HFF-Myc (cell line): Measurements from ENCODE around the gene CDH18.

Experiments used
- DNase-seq: peaks from one replicate; pipeline ENCODE4 v3.0.0-alpha.2; 2011; ENCODE audit warnings: low read depth; ENCODE audit errors: extremely low read depth
- H3K4me3 ChIP-seq: replicated peaks from 2 replicates; pipeline ENCODE4 v1.5.1; 2011; ENCODE audit warnings: low read depth, mild to moderate bottlenecking, control low read depth, low read length
- CTCF ChIP-seq: IDR thresholded peaks from 2 replicates; pipeline ENCODE4 v1.5.1; 2012; ENCODE audit warnings: mild to moderate bottlenecking, low read depth, low read length, control low read depth; ENCODE audit errors: missing control alignments

The CDH18 gene

GRCh38 chr5:19728571-19728970, 259.4 kb downstream of the CDH18 start:
- TF ChIP-seq CTCF: no peak
- no peak for DNase-seq
- H3K4me3 ChIP-seq: no peak overlapping the region

- no peak for DNase-seq
- TF ChIP-seq CTCF: no peak
- no peak overlapping the region for H3K4me3 ChIP-seq
These were observed 268.9 kb downstream of the CDH18 start for GRCh38 chr5:19719109-19719508.

- DNase-seq: no peak
- no peak for TF ChIP-seq CTCF
- H3K4me3 ChIP-seq: no peak overlapping the region
These were observed 274.3 kb downstream of the CDH18 start for GRCh38 chr5:19713740-19714139.

DNA sequence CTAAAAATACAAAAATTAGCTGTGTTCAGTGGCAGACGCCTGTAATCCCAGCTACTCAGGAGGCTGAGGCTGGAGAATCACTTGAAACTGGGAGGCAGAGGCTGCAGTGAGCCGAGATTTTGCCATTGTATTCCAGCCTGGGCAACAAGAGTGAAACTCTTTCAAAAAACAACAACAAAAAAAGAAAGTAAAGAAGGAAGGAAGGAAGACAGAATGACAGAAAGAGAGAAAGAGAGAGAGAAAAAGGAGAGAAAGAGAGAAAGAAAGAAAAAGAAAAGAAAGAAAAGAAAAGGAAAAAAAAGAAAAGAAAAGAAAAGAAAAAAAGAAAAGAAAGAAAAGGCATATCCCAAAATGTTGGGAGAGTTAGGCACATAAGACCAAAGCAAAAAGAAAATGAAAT, 278.6 kb downstream of the CDH18 start:
- TF ChIP-seq CTCF: no peak
- H3K4me3 ChIP-seq: no peak overlapping the region
- no peak for DNase-seq

GRCh38 chr5:19706776-19707175, 281.2 kb downstream of the CDH18 start:
- DNase-seq: no peak
- H3K4me3 ChIP-seq: no peak overlapping the region
- no peak for TF ChIP-seq CTCF

GRCh38 chr5:19701731-19702130, 286.3 kb downstream of the CDH18 start:
- DNase-seq: no peak
- H3K4me3 ChIP-seq: no peak overlapping the region
- no peak for TF ChIP-seq CTCF

GRCh38 chr5:19694949-19695611, 292.9 kb downstream of the CDH18 start:
- no peak for TF ChIP-seq CTCF
- H3K4me3 ChIP-seq: no peak overlapping the region
- no peak for DNase-seq
